ENCODE results near the gene AP5Z1.

DNA sequence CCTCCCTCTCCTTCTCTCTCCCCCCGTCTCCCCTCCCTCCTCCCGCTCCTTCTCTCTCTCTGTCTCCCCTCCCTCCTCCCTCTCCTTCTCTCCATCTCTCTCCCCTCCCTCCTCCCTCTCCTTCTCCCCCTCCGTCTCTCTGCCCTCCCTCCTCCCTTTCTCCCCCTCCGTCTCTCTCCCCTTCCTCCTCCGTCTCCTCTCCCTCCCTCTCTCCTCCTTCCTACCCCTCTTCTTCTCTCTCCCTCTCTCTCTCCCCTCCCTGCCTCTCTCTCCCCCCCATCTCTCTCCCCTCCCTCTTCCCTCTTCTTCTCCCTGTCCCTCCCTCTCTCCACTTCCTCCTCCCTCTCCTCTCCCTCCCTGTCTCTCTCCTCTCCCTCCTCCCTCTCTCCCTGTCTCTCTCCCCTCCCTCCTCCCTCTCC is 32.2 kb downstream of the AP5Z1 start:
- TF ChIP-seq, protein P1, sequence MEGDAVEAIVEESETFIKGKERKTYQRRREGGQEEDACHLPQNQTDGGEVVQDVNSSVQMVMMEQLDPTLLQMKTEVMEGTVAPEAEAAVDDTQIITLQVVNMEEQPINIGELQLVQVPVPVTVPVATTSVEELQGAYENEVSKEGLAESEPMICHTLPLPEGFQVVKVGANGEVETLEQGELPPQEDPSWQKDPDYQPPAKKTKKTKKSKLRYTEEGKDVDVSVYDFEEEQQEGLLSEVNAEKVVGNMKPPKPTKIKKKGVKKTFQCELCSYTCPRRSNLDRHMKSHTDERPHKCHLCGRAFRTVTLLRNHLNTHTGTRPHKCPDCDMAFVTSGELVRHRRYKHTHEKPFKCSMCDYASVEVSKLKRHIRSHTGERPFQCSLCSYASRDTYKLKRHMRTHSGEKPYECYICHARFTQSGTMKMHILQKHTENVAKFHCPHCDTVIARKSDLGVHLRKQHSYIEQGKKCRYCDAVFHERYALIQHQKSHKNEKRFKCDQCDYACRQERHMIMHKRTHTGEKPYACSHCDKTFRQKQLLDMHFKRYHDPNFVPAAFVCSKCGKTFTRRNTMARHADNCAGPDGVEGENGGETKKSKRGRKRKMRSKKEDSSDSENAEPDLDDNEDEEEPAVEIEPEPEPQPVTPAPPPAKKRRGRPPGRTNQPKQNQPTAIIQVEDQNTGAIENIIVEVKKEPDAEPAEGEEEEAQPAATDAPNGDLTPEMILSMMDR (IDR thresholded peaks at IDR 0.05), result no peak
- TF ChIP-seq POLR2A (IDR thresholded peaks at IDR 0.05), result no peak
